Large intestine (tissue), 3 donors: Measurements from ENCODE around the gene CIT. TPM values are rescaled to one million over a fixed set of nuclear protein-coding genes. Genes with fewer than 3 reads are reported as not detected.
A peak's percentile ranks its signal among the peaks of the same experiment; 100 is the strongest.

Experiments used
- DNase-seq, 2 donors: peaks; one replicate each; pipeline versions ENCODE4 v3.0.0 to v3.0.0-alpha.2; 2013
- H3K27ac ChIP-seq: one replicate; pipeline ENCODE4 v1.5.1; 2013; ENCODE audit warnings: low read length
- H3K27me3 ChIP-seq: 2 replicates; pipeline ENCODE4 v1.6.1; 2013; ENCODE audit warnings: low read length; ENCODE audit not compliant: control insufficient read depth, insufficient read depth
- H3K36me3 ChIP-seq: 2 replicates; pipeline ENCODE4 v1.6.1; 2013; ENCODE audit warnings: low read length; ENCODE audit not compliant: control insufficient read depth, insufficient read depth
- H3K4me1 ChIP-seq: one replicate; pipeline ENCODE4 v1.6.1; 2013; ENCODE audit warnings: low read length; ENCODE audit not compliant: control insufficient read depth, insufficient read depth
- H3K4me3 ChIP-seq: one replicate; pipeline ENCODE4 v1.5.1; 2013; ENCODE audit warnings: low read length
- H3K9me3 ChIP-seq: one replicate; pipeline ENCODE4 v1.6.1; 2013; ENCODE audit warnings: mild to moderate bottlenecking, low read depth, low read length, moderate library complexity; ENCODE audit not compliant: control insufficient read depth
- WGBS: methylation state at CpG from one replicate; pipeline ENCODE4 v1.1.5; 2013; ENCODE audit warnings: low lambda C conversion rate; ENCODE audit not compliant: insufficient coverage; 5-methylcytosine and 5-hydroxymethylcytosine counted together
- polyA plus RNA-seq: library from polyadenylated mRNA; unstranded; fragments of 120-200 nt; gene quantifications from one replicate; pipeline ENCODE4 v1.2.1, GENCODE V29; 2013

Gene CIT
- polyA plus RNA-seq, 1 donor = 9.4 TPM

DNA sequence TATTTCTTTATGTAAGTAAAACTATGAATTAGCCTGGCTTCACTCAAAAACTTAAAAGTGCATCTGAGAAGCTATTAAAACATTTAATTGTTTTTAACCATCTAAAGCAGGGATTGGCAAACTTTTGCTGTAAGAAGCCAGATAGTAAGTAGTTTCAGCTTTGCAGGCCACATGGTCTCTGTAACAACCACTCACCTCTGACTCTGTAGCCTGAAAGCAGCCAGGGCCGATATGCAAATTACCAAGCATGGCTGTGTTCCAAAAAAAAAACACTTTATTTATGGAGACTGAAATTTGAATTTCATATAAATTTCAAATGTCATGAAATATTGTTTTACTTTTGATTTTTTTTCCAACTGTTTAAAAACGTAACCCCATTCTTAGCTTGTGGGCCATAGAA lies 95.3 kb downstream of the CIT start:
- no peaks in the 10 kb centered on the region for H3K27me3 ChIP-seq
- no CpG with 5 or more reads among the region's 2 CpGs for WGBS
- no peak overlapping the region for H3K4me3 ChIP-seq
- H3K9me3 ChIP-seq = no peaks in the 10 kb centered on the region
- H3K4me1 ChIP-seq = no peaks in the 10 kb centered on the region
- no peak for DNase-seq
- H3K36me3 ChIP-seq = peaks cover 5% of the 10 kb centered on the region
- H3K27ac ChIP-seq = no peak overlapping the region

DNA sequence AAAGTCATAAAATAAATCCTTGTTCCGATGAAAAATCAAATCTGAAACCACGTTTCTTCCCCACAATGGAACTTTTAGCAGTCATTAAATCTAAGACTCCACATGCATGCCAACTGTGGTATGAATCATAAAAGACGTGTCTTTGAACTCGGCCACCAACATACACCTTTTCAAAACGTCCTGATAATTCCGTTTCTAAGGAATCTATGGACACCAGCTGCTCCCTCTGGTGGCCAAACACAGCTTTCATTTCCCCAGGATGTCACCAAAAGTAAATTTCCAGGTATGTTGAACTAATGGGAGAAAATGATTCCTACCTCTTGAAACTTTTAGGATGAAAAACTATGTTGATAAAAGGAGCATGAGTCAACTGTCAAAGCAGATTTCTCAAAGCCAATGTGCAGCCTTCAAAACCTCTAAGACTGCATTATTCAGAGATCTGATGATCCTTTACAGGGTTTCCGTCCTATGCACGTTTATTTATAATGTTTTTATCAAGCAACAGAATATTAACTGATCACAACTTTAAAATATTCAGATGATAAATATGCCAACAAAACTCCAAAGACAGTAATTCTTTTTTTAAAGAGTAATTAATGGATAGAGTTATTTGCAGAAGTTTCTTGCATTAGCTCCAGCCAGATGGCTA lies 96.2 kb downstream of the CIT start:
- Histone ChIP-seq H3K4me1 (no peaks in the 10 kb centered on the region), H3K27me3 (no peaks in the 10 kb centered on the region), H3K4me3 (no peak overlapping the region), H3K36me3 (peaks cover 5% of the 10 kb centered on the region), H3K27ac (no peak overlapping the region), H3K9me3 (no peaks in the 10 kb centered on the region)
- 33% methylated on average over 4 of the region's 8 CpGs for WGBS
- peak; percentile 45 to 59 for DNase-seq

DNA sequence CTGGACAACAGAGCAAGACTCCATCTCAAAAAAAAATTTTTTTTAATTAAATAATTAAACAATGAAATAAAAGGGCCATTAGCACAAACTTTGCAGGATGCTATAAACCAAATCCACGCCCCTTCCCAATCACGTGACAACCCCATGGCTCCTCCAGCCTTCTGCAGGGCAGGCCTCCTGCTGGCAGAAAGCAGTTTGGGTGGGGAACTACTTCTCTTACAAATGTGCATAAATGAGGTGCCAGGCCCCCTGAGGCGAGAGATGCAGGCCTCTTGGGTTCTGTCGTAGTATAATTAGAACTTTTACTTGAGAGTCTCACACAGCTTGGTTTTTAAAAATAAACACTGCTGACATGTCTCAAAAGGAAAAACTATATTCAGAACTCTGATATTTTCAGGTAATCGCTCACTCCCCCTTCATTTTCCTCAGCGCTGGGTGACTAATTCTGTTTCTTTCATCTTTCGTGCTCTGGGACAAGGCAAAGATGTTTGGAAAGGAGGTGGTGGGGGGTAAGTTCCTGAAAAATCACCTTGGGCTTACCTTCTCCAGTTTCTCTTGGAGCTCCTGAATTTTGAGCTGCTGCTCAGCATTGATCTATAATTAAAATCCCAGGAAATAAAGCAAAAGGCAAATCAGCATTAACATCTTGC lies 101.7 kb downstream of the CIT start:
- 100% methylated on average over 3 of the region's 7 CpGs for WGBS
- DNase-seq = no peak
- H3K4me3 ChIP-seq = no peak overlapping the region
- H3K9me3 ChIP-seq = no peaks in the 10 kb centered on the region
- H3K27me3 ChIP-seq = no peaks in the 10 kb centered on the region
- H3K36me3 ChIP-seq = peaks cover 15% of the 10 kb centered on the region
- no peak overlapping the region for H3K27ac ChIP-seq
- no peaks in the 10 kb centered on the region for H3K4me1 ChIP-seq

DNA sequence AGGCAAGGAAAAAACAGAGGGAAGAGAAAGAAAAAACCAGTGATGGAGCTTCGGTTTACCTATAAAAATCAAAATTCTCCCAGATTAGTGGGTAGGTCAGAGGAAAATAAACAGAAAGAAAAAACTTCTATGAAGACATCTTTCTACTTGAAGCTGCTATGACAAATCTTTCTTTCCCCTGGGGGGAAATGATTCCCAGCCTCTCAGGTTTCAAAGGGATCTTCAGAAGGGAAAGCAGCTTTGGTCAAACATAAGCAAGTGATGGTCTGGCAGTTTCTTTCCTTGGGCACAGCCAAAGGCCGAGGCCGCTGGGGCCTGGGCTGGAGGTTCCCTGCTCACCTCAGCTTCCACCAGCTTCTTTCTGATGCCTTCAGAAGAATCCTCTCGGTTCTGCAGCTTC lies 104.7 kb downstream of the CIT start:
- no peak overlapping the region for H3K27ac ChIP-seq
- no peak overlapping the region for H3K4me3 ChIP-seq
- peaks cover 17% of the 10 kb centered on the region for H3K36me3 ChIP-seq
- no peaks in the 10 kb centered on the region for H3K9me3 ChIP-seq
- no peaks in the 10 kb centered on the region for H3K4me1 ChIP-seq
- no peak for DNase-seq
- WGBS = 100% methylated on average over 1 of the region's 4 CpGs
- H3K27me3 ChIP-seq = no peaks in the 10 kb centered on the region

DNA sequence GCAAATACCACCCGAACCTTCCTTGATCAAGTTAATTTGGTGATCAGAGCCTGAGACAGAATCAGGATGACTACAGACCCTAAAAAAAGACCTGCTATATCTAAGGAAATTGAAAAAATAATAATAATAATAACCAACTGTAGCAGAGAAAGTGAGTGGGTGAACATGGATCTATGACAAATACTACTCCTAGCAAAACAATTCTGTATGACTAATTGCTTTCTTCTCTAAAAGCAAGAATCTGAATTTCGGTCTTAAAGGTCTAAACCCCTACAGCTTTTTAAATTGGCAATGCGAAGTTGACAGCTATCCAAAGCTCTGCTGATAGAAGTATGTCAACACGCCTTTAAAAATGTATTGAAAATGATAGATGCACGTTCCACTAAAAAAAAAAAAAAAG lies 107.0 kb downstream of the CIT start:
- no peaks in the 10 kb centered on the region for H3K27me3 ChIP-seq
- no peaks in the 10 kb centered on the region for H3K9me3 ChIP-seq
- DNase-seq = no peak
- WGBS = 83% methylated on average over 4 of the region's 5 CpGs
- peaks cover 14% of the 10 kb centered on the region for H3K36me3 ChIP-seq
- no peak overlapping the region for H3K4me3 ChIP-seq
- no peaks in the 10 kb centered on the region for H3K4me1 ChIP-seq
- no peak overlapping the region for H3K27ac ChIP-seq

DNA sequence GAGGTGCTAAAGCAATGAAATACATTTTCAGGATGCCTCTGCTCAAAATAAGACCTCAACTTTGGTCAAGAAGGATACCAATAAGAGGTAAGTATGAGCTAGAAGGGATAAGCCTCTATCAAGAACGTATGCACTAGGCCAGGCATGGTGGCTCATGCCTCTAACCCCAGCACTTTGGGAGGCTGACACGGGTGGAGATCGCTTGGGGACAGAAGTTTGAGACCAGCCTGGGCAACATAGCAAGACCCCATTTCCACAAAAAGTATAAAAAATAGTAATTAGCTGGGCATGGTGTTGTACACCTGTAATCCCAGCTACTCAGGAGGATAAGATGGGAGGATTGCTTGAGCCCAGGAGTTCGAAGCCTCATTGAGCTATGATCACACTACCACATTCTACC lies 114.5 kb downstream of the CIT start:
- no peak overlapping the region for H3K4me3 ChIP-seq
- H3K4me1 ChIP-seq = no peaks in the 10 kb centered on the region
- no peaks in the 10 kb centered on the region for H3K27me3 ChIP-seq
- no CpG with 5 or more reads among the region's 4 CpGs for WGBS
- H3K36me3 ChIP-seq = peaks cover 14% of the 10 kb centered on the region
- no peak for DNase-seq
- H3K9me3 ChIP-seq = peaks cover 9% of the 10 kb centered on the region
- H3K27ac ChIP-seq = no peak overlapping the region

DNA sequence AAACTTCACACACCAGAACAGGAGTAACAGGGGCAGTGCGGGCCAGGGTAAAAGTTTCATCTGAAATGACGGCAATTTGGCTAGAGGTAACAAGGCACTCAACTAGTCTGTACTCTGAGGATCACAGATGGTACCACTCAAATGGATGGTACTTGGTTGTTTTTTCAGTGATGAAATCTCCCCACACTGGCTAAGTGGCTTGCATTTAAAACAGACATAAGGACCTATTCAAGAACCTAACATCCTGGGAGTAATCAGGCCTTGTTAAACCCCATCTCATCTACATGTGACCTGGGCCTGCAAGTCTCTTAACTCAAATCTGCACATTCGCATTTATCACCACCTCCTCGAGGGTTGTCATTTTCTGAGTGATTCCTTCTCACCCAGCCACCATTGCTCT lies 118.4 kb downstream of the CIT start:
- Histone ChIP-seq H3K9me3 (no peaks in the 10 kb centered on the region), H3K27me3 (no peaks in the 10 kb centered on the region), H3K4me3 (no peak overlapping the region), H3K4me1 (no peaks in the 10 kb centered on the region), H3K27ac (no peak overlapping the region), H3K36me3 (peaks cover 26% of the 10 kb centered on the region)
- DNase-seq = no peak
- WGBS = no CpG with 5 or more reads among the region's 4 CpGs

DNA sequence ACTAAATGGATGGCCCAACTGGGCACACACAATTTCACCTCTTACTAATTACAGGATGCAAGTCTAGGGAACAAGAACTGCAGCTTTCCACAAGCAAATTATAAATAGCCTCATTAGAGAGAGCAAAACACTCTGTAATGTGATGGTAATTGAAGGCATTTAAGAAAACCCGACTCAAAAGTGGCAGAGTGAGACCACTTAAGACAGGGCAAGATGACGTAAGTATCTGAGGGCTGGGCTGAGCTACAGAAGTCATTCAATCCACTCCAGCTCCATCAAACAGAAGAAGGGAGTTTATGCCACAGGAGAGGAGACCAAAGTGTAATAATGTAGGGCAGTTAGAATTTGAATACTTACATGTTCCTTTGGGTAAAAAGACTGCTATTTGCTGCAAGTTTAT lies 118.9 kb downstream of the CIT start:
- Histone ChIP-seq H3K27ac (no peak overlapping the region), H3K27me3 (no peaks in the 10 kb centered on the region), H3K4me1 (no peaks in the 10 kb centered on the region), H3K9me3 (no peaks in the 10 kb centered on the region), H3K36me3 (peaks cover 26% of the 10 kb centered on the region), H3K4me3 (no peak overlapping the region)
- DNase-seq = no peak
- WGBS = 100% methylated on average over 1 of the region's 2 CpGs

DNA sequence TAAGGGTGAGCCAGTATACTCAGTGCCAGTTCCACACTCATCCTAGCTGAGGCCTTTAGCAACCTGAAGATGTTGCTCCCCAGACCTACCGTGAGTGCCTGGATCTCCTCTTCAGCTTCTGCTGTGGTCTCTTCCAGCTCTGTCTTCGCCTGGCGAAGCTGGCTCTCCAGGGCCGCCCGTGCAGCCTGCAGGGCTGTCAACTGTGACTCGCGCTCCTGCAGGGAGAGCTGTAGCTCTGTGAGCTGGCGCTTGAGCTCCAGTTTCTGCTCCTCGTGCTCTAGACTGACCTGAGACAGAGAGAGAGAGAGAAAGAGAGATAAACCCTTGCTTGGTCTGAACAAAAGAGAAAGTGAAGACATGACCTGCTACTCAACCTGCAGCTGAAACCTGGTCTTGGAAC lies 125.2 kb downstream of the CIT start:
- Histone ChIP-seq H3K36me3 (peaks cover 10% of the 10 kb centered on the region), H3K27me3 (no peaks in the 10 kb centered on the region), H3K9me3 (no peaks in the 10 kb centered on the region), H3K4me1 (no peaks in the 10 kb centered on the region), H3K4me3 (no peak overlapping the region), H3K27ac (no peak overlapping the region)
- WGBS = no CpG with 5 or more reads among the region's 9 CpGs
- no peak for DNase-seq

DNA sequence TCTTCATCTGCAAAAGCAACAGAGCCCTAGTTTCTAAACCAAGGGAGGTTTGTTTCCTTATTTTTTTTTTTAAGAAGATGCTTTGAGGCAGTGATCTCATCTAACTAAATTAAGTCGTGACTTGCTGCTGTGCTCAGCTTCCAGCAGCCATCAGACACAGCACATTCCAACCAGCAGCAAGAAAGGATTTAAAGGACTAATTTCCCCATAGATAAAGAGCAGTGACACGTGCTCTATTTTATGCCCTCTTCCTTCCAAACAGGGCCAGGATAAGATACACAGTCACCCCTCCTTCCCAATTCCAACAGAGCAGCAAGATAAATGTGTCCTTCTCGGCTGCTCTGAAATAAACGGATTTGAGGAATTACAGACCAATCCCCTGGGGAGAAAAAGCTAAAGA lies 127.5 kb downstream of the CIT start:
- H3K27me3 ChIP-seq = no peaks in the 10 kb centered on the region
- H3K9me3 ChIP-seq = peaks cover 3% of the 10 kb centered on the region
- no peak for DNase-seq
- no peak overlapping the region for H3K27ac ChIP-seq
- no peak overlapping the region for H3K4me3 ChIP-seq
- peaks cover 5% of the 10 kb centered on the region for H3K36me3 ChIP-seq
- H3K4me1 ChIP-seq = no peaks in the 10 kb centered on the region
- WGBS = 0% methylated on average over 1 of the region's 4 CpGs

DNA sequence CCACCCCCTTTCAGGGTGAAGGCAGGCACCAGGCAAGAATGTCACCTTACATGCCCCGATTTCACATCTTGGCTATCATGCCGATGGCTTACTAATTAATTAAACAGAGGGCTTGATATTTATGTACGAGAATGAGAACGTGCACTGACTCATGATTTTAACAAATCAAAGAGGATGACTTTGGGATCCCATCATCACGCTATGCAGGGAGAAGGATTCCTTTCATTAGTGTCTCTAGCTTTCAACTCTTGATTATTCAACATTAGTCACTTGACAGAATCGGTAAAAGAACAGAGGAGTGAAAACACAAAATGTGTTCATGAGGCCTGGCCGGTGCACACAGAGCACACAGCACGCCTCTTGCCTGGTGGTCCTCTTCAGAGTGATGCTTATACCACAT lies 128.6 kb downstream of the CIT start:
- Histone ChIP-seq H3K4me1 (no peaks in the 10 kb centered on the region), H3K9me3 (peaks cover 6% of the 10 kb centered on the region), H3K27me3 (no peaks in the 10 kb centered on the region), H3K36me3 (peaks cover 6% of the 10 kb centered on the region), H3K4me3 (no peak overlapping the region), H3K27ac (no peak overlapping the region)
- 94% methylated on average over 5 of the region's 8 CpGs for WGBS
- DNase-seq = no peak
